Ovary (tissue), 3 donors: ENCODE measurements around the gene ANO3.
"Not testable (repeated sequence)": the region's sequence is repeated elsewhere in the genome, so short reads cannot be mapped to it uniquely, and the experiment has no call there.

ENCODE experiments used
- CTCF ChIP-seq, 3 donors: fragments of 450-650 bp in 2 of 3; fragments of 200-600 bp in 1 of 3; IDR thresholded peaks; one replicate each; pipeline versions ENCODE4 v1.5.1 to v1.8.0; 2016 to 2022; ENCODE audit warnings: antibody characterized with exemption in 3 of 3, mild to moderate bottlenecking in 1 of 3
- EP300 ChIP-seq: sonication (generic); formaldehyde crosslinking; IDR thresholded peaks from one replicate; pipeline ENCODE4 v1.6.1; 2017; ENCODE audit warnings: antibody characterized with exemption
- donor health status: DM: no; HTN: no; CAD: no.

- TF ChIP-seq CTCF (IDR thresholded peaks at IDR 0.05); EP300: not testable (repeated sequence)
Observed at GRCh38 chr11:26316372-26316771, 15.6 kb upstream of the ANO3 start.
